Activated CD8-positive, alpha-beta memory T cell treated with anti-CD3 and anti-CD28 coated beads for 24 hours (primary cell): ENCODE data around the gene SORCS2.

Source experiments
- DNase-seq: peaks from one replicate; pipeline ENCODE4 v3.0.0-alpha.2; 2020

The SORCS2 gene

DNA sequence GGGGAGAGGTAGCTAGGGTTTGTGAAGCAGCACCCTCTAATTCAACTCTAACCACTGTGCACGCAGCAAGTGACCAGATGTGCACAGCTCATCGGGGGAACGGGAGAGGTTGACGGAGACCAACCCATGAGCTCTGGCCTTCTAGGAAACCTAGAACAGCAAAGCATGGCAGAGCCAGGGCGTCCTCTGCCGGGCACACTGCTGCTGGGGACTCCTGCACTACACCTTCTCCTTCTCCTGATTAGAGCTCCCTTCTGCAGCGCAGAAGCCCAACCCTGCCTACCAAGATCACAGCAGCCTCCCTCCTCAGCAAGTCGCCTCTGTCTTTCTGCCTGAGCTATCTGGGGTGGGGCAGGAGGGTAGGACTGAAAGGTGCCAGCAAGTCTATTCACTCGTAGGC lies 494.7 kb downstream of the SORCS2 start:
- no peak for DNase-seq

DNA sequence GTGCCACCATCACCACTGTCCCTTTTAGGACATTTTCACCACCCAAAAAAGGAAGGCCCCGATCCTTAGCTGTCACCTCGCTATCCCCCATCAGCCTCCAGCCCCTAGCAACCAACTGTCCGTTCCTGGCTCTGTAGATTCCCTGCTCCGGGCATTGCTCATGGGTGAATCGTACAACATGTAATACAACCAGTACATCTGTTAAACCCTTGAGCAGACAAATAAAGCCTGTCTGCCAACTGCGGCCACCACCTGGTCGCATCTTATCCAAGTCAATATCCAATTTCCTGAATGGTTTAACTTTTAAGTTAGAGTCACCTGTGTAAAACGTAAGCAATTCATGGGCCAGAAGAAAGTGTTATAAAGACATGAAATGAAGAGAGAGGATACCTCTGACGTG lies 495.5 kb downstream of the SORCS2 start:
- DNase-seq, result no peak

GRCh38 chr4:7689773-7690693 lies 497.7 kb downstream of the SORCS2 start:
- no peak for DNase-seq

- no peak for DNase-seq
These were observed 498.7 kb downstream of the SORCS2 start for GRCh38 chr4:7691061-7691460.

DNA sequence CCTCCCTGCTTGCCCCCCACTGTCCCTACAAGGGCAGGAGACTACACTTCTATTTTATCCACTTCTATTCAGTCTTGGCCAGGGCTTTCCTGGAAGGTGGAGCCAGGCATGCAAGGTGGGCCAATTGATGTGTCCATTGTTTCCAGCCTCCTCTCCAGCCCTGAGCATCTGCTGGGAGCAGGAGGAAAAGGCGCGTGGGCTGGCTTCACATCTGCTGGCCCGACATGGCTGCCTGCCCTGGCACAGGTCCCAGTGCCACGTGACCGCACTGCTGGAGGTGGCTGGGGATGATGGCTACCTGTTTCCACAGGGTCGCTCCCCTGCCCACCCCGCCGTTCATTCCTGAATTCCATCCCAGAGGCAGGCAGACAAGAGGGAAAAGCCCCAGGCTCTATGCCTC lies 499.6 kb downstream of the SORCS2 start:
- DNase-seq, result no peak

GRCh38 chr4:7692451-7693236 lies 500.3 kb downstream of the SORCS2 start:
- no peak for DNase-seq

DNA sequence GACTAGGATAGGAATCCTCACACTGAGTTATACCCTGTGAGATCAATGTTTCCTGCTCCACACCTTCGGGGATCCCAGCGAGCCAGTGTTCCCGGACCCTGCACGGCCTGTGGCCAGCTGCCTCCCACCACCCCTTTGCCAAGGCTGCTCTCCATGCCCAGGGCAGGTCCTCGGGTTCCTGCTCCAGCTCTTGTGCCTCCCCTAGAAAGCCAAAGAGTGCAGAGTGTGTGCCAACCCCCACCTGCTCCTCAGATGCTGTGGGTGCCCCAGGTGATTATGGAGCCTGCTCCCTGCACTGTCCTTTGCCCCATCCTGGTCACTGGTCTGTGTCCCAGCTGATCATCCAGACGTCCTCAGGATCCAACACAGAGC lies 500.9 kb downstream of the SORCS2 start:
- no peak for DNase-seq

GRCh38 chr4:7693711-7694110 lies 501.4 kb downstream of the SORCS2 start:
- DNase-seq, result no peak

GRCh38 chr4:7694324-7694723 lies 502.0 kb downstream of the SORCS2 start:
- DNase-seq, result no peak

DNA sequence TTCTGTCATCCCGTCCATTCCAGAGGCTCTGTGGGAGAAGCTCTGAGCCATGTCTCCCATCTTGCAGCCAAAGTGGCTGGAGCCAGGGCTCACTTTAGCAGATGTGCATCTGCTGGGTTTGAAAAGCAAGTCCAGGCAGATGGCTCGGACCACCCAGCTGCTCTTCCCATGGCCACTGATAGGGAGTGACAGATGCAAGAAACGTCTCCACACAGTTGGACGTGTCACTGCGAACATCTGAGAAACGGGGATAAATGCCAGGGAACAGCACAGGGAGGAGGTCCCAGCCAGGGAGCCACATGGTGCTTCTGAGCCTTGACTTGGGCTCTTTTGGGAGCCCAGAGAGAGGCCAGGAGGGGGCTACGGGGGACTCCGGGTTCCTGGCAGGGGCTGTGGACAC lies 505.0 kb downstream of the SORCS2 start:
- DNase-seq, result no peak

- DNase-seq, result no peak
These were observed 505.5 kb downstream of the SORCS2 start for GRCh38 chr4:7697821-7698220.

DNA sequence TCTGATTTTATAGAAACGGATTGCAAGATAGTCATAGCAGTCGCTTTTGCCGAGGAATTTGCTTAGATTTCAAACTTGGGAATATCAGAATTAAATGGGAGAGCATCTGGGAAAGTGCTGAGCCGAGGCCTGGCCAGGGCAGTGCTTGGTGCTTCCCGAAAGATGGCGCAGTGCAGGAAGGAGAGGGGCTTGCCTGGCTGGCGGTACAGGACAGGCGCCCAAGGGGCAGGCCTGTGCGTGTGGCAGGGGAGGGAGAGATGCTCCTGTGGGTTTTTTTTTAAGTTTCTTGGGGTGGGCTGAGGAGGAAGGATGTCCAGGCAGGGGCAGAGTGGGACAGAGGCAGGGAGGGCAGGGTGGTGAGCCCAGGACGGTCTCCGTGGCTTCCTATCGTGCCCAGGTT lies 506.2 kb downstream of the SORCS2 start:
- no peak for DNase-seq

GRCh38 chr4:7699031-7699430 lies 506.7 kb downstream of the SORCS2 start:
- DNase-seq, result no peak

- no peak for DNase-seq
These were observed 507.5 kb downstream of the SORCS2 start for GRCh38 chr4:7699825-7700224.

DNA sequence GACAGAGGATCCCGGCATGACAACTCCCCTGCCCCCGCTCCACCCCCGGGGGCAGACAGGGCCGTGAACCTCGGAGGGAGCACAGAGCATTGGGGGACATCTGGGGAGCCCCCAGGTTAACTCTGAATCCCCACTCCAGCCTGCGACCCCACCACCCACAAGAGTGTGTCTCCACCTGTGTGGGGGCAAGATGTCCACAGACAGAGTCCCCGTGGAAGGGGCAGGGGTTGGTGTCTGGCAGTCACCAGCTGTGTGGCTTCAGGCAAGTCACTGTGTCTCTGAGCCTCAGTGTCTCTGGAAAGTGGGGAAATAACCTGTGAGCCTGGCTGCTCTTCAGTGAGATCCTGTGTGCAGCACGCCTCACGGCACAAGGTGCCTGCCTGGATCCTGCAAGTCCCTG lies 508.3 kb downstream of the SORCS2 start:
- DNase-seq, result no peak

DNA sequence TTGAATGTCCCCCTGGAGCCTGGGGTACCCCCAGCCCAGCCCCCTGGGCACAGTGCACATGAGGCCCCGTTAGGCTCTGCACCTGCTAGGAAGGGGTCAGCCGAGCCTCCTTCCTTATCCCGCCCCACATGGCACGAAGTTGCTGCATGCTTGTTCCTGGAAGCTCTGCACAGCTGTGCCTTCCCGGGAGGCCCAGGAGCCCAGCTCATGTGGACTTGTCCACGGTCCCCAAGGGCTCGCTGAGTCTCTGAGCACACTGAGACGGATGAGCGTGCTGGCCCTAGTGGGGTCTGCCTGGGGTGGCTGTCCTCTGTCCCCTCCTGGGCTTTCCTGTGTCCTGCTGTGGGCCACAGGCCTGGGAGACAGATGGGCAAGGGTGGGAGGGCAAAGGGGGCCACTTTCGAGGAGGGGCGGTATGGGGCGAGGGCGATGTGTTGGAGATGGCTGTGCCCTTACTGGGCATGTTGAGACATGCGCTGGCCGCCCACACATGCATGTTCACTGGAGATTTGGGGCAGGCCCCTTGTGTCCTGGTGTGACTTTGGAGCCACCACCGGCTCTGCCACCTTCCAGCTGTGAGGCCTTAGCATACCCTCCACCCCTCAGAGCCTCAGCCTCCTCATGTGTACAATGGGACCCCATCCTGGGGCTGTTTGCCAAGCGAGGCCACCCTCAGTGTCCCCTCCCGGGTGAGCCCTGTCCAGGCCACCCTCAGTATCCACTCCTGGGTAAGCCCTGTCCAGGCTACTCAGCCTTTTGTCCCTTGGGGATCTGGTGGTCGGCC lies 509.7 kb downstream of the SORCS2 start:
- DNase-seq, result no peak

DNA sequence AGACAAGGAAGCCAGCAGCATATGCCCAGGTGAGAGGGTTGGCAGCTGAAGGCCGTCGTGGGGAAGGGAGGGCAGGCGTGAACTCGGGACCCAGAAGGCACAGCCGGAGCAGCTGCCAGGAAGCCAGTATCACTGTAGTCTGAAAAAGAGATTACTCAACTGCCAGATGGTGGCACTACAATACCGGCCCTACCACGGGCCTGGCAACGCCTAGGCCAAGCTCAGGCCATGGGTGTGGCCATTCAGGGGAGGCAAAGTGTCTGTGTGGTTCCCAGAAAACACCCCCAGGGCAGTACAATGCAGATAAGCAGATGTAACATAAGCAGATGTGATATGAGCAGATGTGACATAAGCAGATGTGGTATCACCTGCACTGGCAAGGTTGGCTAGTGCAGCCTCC lies 511.4 kb downstream of the SORCS2 start:
- no peak for DNase-seq

GRCh38 chr4:7704091-7704490 lies 511.8 kb downstream of the SORCS2 start:
- DNase-seq, result no peak

- no peak for DNase-seq
These were observed 512.3 kb downstream of the SORCS2 start for GRCh38 chr4:7704625-7705024.

GRCh38 chr4:7705062-7705461 lies 512.7 kb downstream of the SORCS2 start:
- DNase-seq, result no peak

- no peak for DNase-seq
These were observed 513.3 kb downstream of the SORCS2 start for GRCh38 chr4:7705593-7705992.

- no peak for DNase-seq
These were observed 515.9 kb downstream of the SORCS2 start for GRCh38 chr4:7708238-7708637.

DNA sequence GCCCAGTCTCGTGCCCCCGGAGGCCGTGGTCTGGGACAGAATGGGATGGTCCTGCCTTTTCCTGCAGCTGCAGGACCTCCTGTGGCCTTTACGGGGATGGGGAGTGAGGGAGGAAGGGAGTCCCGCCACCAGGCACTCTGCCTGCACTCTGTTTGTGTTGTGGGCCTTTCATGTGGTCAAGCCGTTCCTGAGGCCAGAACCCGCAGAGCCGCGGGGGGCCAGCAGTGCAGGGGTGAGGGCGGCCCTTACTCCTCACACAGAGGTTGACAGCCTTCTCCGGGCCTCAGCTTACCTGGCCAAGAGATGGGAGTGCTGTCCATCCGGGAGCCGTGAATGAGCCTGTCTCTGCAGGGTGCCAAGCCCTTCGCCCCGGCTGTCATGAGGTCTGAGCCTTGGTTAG lies 516.6 kb downstream of the SORCS2 start:
- no peak for DNase-seq
